HepG2 (cell line): ENCODE measurements around the gene CNTN2. TPM values are rescaled to one million over a fixed set of nuclear protein-coding genes. Genes with fewer than 3 reads are reported as not detected.

Experiments
- ATAC-seq: fragments of 200-7000 bp; cut with Tn5 transposase; 3 replicates; pipeline ENCODE4 v1.9.1; 2020; ENCODE audit warnings: mild to moderate bottlenecking, moderate library complexity
- BruUV-seq: library from RNA; stranded (reverse); fragments of 400-500 nt; replicated peaks from 2 replicates; lab custom pipeline; 2021; lab: Mats Ljungman, UMichigan
- CTCF ChIA-PET: fragments of 300-600 bp; formaldehyde crosslinking; extraction: SDS; loops from one replicate; lab custom pipeline; 2021; ENCODE audit warnings: low total read pairs, inconsistent platforms, low intra/inter-chr PET ratio; lab: Yijun Ruan, JAX
- POLR2A ChIA-PET: fragments of 350-600 bp; sonication (Branson Sonifier 250); formaldehyde crosslinking; loops from one replicate; lab custom pipeline; 2020; ENCODE audit warnings: antibody characterized with exemption, inconsistent platforms; lab: Yijun Ruan, JAX
- DNase-seq: peaks from one replicate; pipeline ENCODE4 v3.0.0-alpha.2; 2015; ENCODE audit warnings: low spot score
- FAIRE-seq: peaks from 3 replicates; lab custom pipeline; 2011; peaks lifted over from hg19 to GRCh38; lab: Jason Lieb, UNC
- H2AFZ ChIP-seq: one replicate; pipeline ENCODE4 v1.6.1; 2011; ENCODE audit warnings: low read length, inconsistent platforms
- H3K27ac ChIP-seq: fragments of 300-600 bp; 3 replicates; pipeline ENCODE4 v1.8.0; 2011; ENCODE audit warnings: mixed run types, mild to moderate bottlenecking, mixed read lengths, low read length, inconsistent platforms; ENCODE audit not compliant: insufficient read depth; ENCODE audit errors: extremely low read length
- H3K27me3 ChIP-seq, 2 experiments: fragments of 200-600 bp in 1 of 2; 2 replicates in 1 of 2; 3 replicates in 1 of 2; pipeline versions ENCODE4 v1.6.0 to v1.8.0; 2011; ENCODE audit warnings: low read length in 2 of 2, mild to moderate bottlenecking in 2 of 2, moderate library complexity in 2 of 2, inconsistent platforms in 1 of 2; ENCODE audit not compliant: insufficient read depth in 2 of 2, control insufficient read depth in 1 of 2
- H3K36me3 ChIP-seq, 2 experiments: fragments of 200-600 bp in 1 of 2; replicated peaks in 1 of 2; 2 replicates in 1 of 2; 3 replicates in 1 of 2; pipeline versions ENCODE4 v1.5.1 to v1.8.0; 2011; ENCODE audit warnings: low read length in 2 of 2, inconsistent platforms in 1 of 2; ENCODE audit not compliant: insufficient read depth in 2 of 2, control insufficient read depth in 1 of 2
- H3K4me1 ChIP-seq: 2 replicates; pipeline ENCODE4 v1.5.1; 2012; ENCODE audit warnings: low read length, inconsistent platforms; ENCODE audit not compliant: insufficient read depth
- H3K4me2 ChIP-seq: 2 replicates; pipeline ENCODE4 v1.6.0; 2011; ENCODE audit warnings: low read depth, low read length, inconsistent platforms
- H3K4me3 ChIP-seq, 3 experiments: fragments of 200-600 bp in 1 of 3; sonication (generic), shearing (Covaris generic) in 1 of 3; replicated peaks in 1 of 3; 2 replicates each; pipeline ENCODE4 v1.5.1; 2011 to 2016; ENCODE audit warnings: low read length in 3 of 3, inconsistent platforms in 2 of 3, low read depth in 2 of 3, mild to moderate bottlenecking in 2 of 3, control low read depth in 1 of 3, mixed read lengths in 1 of 3; ENCODE audit not compliant: insufficient read depth in 1 of 3
- H3K79me2 ChIP-seq: one replicate; pipeline ENCODE4 v1.6.1; 2011; ENCODE audit warnings: low read length, inconsistent platforms; ENCODE audit not compliant: insufficient read depth
- H3K9ac ChIP-seq: 2 replicates; pipeline ENCODE4 v1.6.0; 2011; ENCODE audit warnings: mild to moderate bottlenecking, low read depth, low read length, inconsistent platforms; ENCODE audit not compliant: insufficient read depth
- H3K9me3 ChIP-seq: 2 replicates; pipeline ENCODE4 v1.5.1; 2012; ENCODE audit warnings: mild to moderate bottlenecking, low read length
- H4K20me1 ChIP-seq: 2 replicates; pipeline ENCODE4 v1.6.0; 2011; ENCODE audit warnings: inconsistent platforms, mild to moderate bottlenecking, low read length, moderate library complexity; ENCODE audit not compliant: insufficient read depth
- CCAR2 ChIP-seq: fragments of 200-400 bp; formaldehyde crosslinking; optimal IDR thresholded peaks from 2 replicates; pipeline ENCODE3; 2018; ENCODE audit warnings: low read depth, mild to moderate bottlenecking, low read length, moderate library complexity
- CCDC6 ChIP-seq: sonication (generic); formaldehyde crosslinking; IDR thresholded peaks from 2 replicates; pipeline ENCODE4 v1.8.1; 2022; ENCODE audit warnings: mild to moderate bottlenecking, missing genetic modification reagents, moderate library complexity
- HOXA5 ChIP-seq: sonication (generic); formaldehyde crosslinking; IDR thresholded peaks from 2 replicates; pipeline ENCODE4 v1.4.0; 2020; ENCODE audit warnings: missing genetic modification reagents
- LRRFIP1 ChIP-seq: sonication (generic); formaldehyde crosslinking; conservative IDR thresholded peaks from 2 replicates; pipeline ENCODE4 v1.4.0; 2020; ENCODE audit warnings: missing genetic modification reagents
- NCOA1 ChIP-seq: sonication (generic); formaldehyde crosslinking; IDR thresholded peaks from 2 replicates; pipeline ENCODE4 v1.9.0; 2021; ENCODE audit warnings: missing genetic modification reagents
- STAG1 ChIP-seq: sonication (generic); formaldehyde crosslinking; IDR thresholded peaks from 2 replicates; pipeline ENCODE4 v1.4.0; 2020; ENCODE audit warnings: missing genetic modification reagents
- ZNF160 ChIP-seq: sonication (generic); formaldehyde crosslinking; IDR thresholded peaks from 2 replicates; pipeline ENCODE4 v1.8.0; 2022; ENCODE audit warnings: mild to moderate bottlenecking, inconsistent platforms, missing genetic modification reagents
- ZNF20 ChIP-seq: sonication (generic); formaldehyde crosslinking; IDR thresholded peaks from 2 replicates; pipeline ENCODE4 v1.4.0; 2020; ENCODE audit warnings: mild to moderate bottlenecking, moderate library complexity, missing genetic modification reagents
- ZNF292 ChIP-seq: sonication (generic); formaldehyde crosslinking; IDR thresholded peaks from 2 replicates; pipeline ENCODE4 v1.8.1; 2022; ENCODE audit warnings: mild to moderate bottlenecking, low read depth, missing genetic modification reagents, borderline replicate concordance
- ZNF34 ChIP-seq: sonication (generic); formaldehyde crosslinking; IDR thresholded peaks from 2 replicates; pipeline ENCODE4 v1.4.0; 2020; ENCODE audit warnings: mild to moderate bottlenecking, missing genetic modification reagents, borderline replicate concordance
- ZNF556 ChIP-seq: sonication (generic); formaldehyde crosslinking; IDR thresholded peaks from 2 replicates; pipeline ENCODE4 v1.4.0; 2020; ENCODE audit warnings: mild to moderate bottlenecking, missing genetic modification reagents, borderline replicate concordance
- ZNF616 ChIP-seq: sonication (generic); formaldehyde crosslinking; IDR thresholded peaks from 2 replicates; pipeline ENCODE4 v1.5.0; 2020; ENCODE audit warnings: low read depth, mild to moderate bottlenecking, missing genetic modification reagents
- ZSCAN25 ChIP-seq: sonication (generic); formaldehyde crosslinking; IDR thresholded peaks from 2 replicates; pipeline ENCODE4 v1.8.0; 2022; ENCODE audit warnings: mild to moderate bottlenecking, missing genetic modification reagents
- ZSCAN31 ChIP-seq: sonication (generic); formaldehyde crosslinking; IDR thresholded peaks from 2 replicates; pipeline ENCODE4 v1.5.0; 2020; ENCODE audit warnings: low read depth, mild to moderate bottlenecking, missing genetic modification reagents
- WGBS: methylation state at CpG from one replicate; pipeline ENCODE4 v1.1.6; 2017; ENCODE audit warnings: low lambda C conversion rate; 5-methylcytosine and 5-hydroxymethylcytosine counted together
- in situ Hi-C: cut with HindIII; loops from 2 replicates; pipeline ENCODE4 v1.10.0; 2017; ENCODE audit warnings: low pct_unique_long_range_greater_than_20kb; ENCODE audit not compliant: extremely low pct_ligation_motif_present
- intact Hi-C: fragments of 100-400 bp; cut with micrococcal nuclease; formaldehyde crosslinking; loops from one replicate; pipeline ENCODE4 v1.10.0; 2022; ENCODE audit not compliant: unreplicated experiment
- polyA plus RNA-seq, 8 experiments: library from polyadenylated mRNA; depleted of rRNA in 3 of 8; stranded (reverse) in 7 of 8; unstranded in 1 of 8; fragments of >200 nt; fragmentation: Illumina TruSeq in 4 of 8; extraction: Trizol in 4 of 8; gene quantifications; 2 replicates each; pipeline versions ENCODE4 v1.2.1 to v1.2.3, GENCODE V29; 2011 to 2016; ENCODE audit warnings: low read depth in 4 of 8, missing spikeins in 1 of 8, mixed read lengths in 1 of 8; ENCODE audit not compliant: insufficient read depth in 1 of 8
- total RNA-seq, 5 experiments: library from RNA; depleted of rRNA; stranded (reverse); fragments of >200 nt; fragmentation: Illumina TruSeq; extraction: Trizol; gene quantifications; 2 replicates each; pipeline ENCODE4 v1.2.3, GENCODE V29; 2016; ENCODE audit warnings: low read depth in 1 of 5
- TF ChIP-seq, protein P1 (sequence below): sonication (generic); formaldehyde crosslinking; conservative IDR thresholded peaks from 2 replicates; pipeline ENCODE4 v1.4.0; 2020; ENCODE audit warnings: missing genetic modification reagents

Gene CNTN2
- total and polyA plus RNA-seq, 2 of the 13 experiments (the other 11 are each of a cell fraction or from before 2014, with no cell fraction given), result not detected

- no peak for TF ChIP-seq ZNF34 (CRISPR knock-in tag)
- TF ChIP-seq ZNF160 (CRISPR knock-in tag), result no peak
- TF ChIP-seq ZSCAN25, result no peak
- TF ChIP-seq ZNF556 (CRISPR knock-in tag), result no peak
- TF ChIP-seq NCOA1, result no peak
- TF ChIP-seq STAG1 (CRISPR knock-in tag), result no peak
- no peak for TF ChIP-seq ZNF292 (CRISPR knock-in tag)
- no peak for TF ChIP-seq CCDC6 (CRISPR knock-in tag)
- TF ChIP-seq ZSCAN31 (CRISPR knock-in tag), result no peak
- TF ChIP-seq, protein P1, sequence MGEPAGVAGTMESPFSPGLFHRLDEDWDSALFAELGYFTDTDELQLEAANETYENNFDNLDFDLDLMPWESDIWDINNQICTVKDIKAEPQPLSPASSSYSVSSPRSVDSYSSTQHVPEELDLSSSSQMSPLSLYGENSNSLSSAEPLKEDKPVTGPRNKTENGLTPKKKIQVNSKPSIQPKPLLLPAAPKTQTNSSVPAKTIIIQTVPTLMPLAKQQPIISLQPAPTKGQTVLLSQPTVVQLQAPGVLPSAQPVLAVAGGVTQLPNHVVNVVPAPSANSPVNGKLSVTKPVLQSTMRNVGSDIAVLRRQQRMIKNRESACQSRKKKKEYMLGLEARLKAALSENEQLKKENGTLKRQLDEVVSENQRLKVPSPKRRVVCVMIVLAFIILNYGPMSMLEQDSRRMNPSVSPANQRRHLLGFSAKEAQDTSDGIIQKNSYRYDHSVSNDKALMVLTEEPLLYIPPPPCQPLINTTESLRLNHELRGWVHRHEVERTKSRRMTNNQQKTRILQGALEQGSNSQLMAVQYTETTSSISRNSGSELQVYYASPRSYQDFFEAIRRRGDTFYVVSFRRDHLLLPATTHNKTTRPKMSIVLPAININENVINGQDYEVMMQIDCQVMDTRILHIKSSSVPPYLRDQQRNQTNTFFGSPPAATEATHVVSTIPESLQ (CRISPR knock-in tag), result no peak
- no peak for TF ChIP-seq ZNF616 (CRISPR knock-in tag)
- no peak for TF ChIP-seq HOXA5 (CRISPR knock-in tag)
- TF ChIP-seq LRRFIP1 (CRISPR knock-in tag), result no peak
- no peak for TF ChIP-seq CCAR2
- TF ChIP-seq ZNF20 (CRISPR knock-in tag), result no peak
- DNase-seq, result no peak
- no peaks in the 10 kb centered on the region for H3K79me2 ChIP-seq
- H3K36me3 ChIP-seq, result no peaks in the 10 kb centered on the region
- intact Hi-C loops, result no loop called here
- H2AFZ ChIP-seq, result no peak overlapping the region
- no peaks in the 10 kb centered on the region for H3K4me1 ChIP-seq
- no TSS peak for BruUV-seq
- no peak for ATAC-seq
- no peaks in the 10 kb centered on the region for H3K9me3 ChIP-seq
- no peak overlapping the region for H3K4me3 ChIP-seq
- 2% methylated on average over 4 of the region's 4 CpGs for WGBS
- ChIA-PET POLR2A (no interaction called here), CTCF (no interaction called here)
- no peak for FAIRE-seq
- peaks cover 1 to 34% of the 10 kb centered on the region in 2 experiments; a peak in 3 of 5 replicates for H3K27me3 ChIP-seq
- no peak overlapping the region for H3K4me2 ChIP-seq
- H3K9ac ChIP-seq, result no peak overlapping the region
- no peak overlapping the region for H3K27ac ChIP-seq
- in situ Hi-C loops, result no loop called here
- H4K20me1 ChIP-seq, result no peaks in the 10 kb centered on the region
These were observed 854 bp downstream of the CNTN2 start for GRCh38 chr1:205043866-205044265.
